Stimulated activated CD8-positive, alpha-beta memory T cell treated with anti-CD3 and anti-CD28 coated beads, Interleukin-4, amount 100 ng/mL, for 48 hours (primary cell): ENCODE results near the gene SPINK4.

Source experiments
- DNase-seq: peaks from one replicate; pipeline ENCODE4 v3.0.0-alpha.2; 2020

Gene SPINK4

DNA sequence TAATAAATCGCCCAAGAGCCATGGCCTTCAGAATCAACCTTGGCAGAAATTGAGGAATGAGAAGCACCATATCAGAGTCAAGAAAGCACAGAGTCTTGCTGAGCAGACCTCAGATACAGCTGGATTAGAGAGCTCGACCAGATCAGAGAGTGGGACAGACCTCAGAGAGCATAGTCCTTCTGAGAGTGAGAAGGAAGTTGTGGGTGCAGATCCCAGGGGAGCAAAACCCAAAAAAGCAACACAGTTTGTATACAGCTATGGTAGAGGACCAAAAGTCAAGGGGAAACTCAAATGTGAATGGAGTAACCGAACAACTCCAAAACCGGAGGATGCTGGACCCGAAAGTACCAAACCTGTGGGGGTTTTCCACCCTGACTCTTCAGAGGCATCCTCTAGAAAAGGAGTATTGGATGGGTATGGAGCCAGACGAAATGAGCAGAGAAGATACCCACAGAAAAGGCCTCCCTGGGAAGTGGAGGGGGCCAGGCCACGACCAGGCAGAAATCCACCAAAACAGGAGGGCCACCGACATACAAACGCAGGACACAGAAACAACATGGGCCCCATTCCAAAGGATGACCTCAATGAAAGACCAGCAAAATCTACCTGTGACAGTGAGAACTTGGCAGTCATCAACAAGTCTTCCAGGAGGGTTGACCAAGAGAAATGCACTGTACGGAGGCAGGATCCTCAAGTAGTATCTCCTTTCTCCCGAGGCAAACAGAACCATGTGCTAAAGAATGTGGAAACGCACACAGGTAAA, 54.9 kb downstream of the SPINK4 start:
- DNase-seq, result no peak

DNA sequence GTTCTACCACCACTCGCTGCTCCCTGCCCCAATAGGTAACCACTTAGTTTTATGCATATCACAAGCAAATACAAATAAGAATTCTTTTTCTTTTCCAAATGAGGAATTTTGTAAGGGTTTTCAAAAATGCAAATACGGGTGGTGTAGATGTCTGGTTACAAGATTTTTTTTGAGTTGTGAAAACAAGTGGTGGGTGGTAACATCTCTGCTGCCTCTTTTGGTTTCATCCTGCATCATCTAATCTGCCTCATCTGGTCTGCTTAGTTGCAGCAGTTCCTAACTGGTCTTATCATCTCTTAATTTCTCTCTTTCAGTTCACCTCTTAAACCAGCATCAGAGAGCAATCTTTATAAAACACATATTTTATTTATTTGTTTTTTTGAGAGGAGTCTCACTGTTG, 55.6 kb downstream of the SPINK4 start:
- DNase-seq, result no peak

DNA sequence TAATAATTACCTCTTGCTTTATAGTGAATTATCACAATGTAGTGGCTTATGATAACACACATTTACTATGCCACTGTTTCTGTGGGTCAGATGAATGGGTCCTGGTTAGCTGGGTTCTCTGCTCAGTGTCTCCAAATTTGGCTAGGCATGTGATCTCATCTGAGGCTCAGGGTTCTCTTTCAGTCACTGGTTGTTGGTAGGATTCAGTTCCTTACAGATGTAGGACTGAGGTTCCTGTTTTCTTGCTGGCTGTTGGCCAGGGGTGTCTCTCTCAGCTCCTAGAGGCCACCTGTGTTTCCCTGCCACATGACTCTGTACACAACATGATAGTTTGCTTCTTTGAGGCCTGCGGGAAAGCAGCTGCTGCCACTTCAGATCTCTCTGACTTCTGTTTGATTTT, 57.5 kb downstream of the SPINK4 start:
- no peak for DNase-seq
